Activated CD8-positive, alpha-beta memory T cell treated with anti-CD3 and anti-CD28 coated beads for 36 hours (primary cell): Measurements from ENCODE around the gene TMEM127. TPM values are rescaled to one million over a fixed set of nuclear protein-coding genes. Genes with fewer than 3 reads are reported as not detected.

Experiments
- CTCF ChIA-PET: fragments of 350-600 bp; sonication (Branson Sonifier 250); formaldehyde crosslinking; loops from one replicate; lab custom pipeline; 2021; ENCODE audit warnings: antibody characterized with exemption; lab: Charles Lee
- POLR2A ChIA-PET: fragments of 350-600 bp; sonication (Branson Sonifier 250); formaldehyde crosslinking; loops from one replicate; lab custom pipeline; 2021; ENCODE audit warnings: antibody characterized with exemption; lab: Charles Lee
- total RNA-seq, 2 experiments: library from RNA; stranded (reverse); gene quantifications; one replicate each; pipeline ENCODE4 v1.2.3, GENCODE V29; 2021

Gene TMEM127, protein sequence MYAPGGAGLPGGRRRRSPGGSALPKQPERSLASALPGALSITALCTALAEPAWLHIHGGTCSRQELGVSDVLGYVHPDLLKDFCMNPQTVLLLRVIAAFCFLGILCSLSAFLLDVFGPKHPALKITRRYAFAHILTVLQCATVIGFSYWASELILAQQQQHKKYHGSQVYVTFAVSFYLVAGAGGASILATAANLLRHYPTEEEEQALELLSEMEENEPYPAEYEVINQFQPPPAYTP
- total RNA-seq = 10 to 100 TPM; 24.6 to 27.4 TPM

- CTCF ChIA-PET = interaction anchor here (0.7 to 1.6 kb wide), 6 partner anchors 38 to 135 kb away, joined by 3 to 9 read pairs (median 4); no protein-coding TSS in a partner anchor
- POLR2A ChIA-PET = interaction anchor here (0.7 to 2.0 kb wide), 3 partner anchors 15 to 127 kb away, joined by 3 to 17 read pairs (median 4); partner anchors contain the start of gene STARD7
Measured at GRCh38 chr2:96265840-96266679, at the start of gene TMEM127, which contains the start of gene CIAO1. TMEM127 (minus strand) TSS chr2:96265997; CDS start chr2:96265381, 616 bp downstream. CIAO1 (plus strand) TSS chr2:96266225; CDS start chr2:96266351, 126 bp downstream.

- POLR2A ChIA-PET = interaction anchor here (1.1 kb wide), 1 partner anchor 21 kb away, joined by 3 read pairs; the partner anchor contains the start of gene NCAPH
- CTCF ChIA-PET = no interaction called here
Measured at GRCh38 chr2:96315005-96315399, 49.2 kb upstream of the TMEM127 start.

DNA sequence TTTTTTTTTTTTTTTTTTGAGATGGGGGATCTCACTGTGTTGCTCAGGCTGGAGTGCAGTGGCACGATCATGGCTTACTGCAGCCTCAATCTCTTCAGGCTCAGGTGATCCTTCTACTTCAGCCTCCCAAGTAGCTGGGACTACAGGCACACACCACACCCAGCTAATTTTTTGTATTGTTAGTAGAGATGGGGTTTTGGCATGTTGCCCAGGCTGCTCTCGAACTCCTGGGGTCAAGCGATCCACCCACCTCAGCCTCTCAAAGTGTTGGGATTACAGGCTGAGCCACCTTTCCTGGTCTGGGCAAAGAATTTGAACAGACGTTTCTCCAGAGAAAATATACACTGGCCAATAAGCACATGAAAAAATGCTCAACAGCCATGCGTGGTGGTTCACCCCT, 42.5 kb upstream of the TMEM127 start:
- POLR2A ChIA-PET = no interaction called here

GRCh38 chr2:96306370-96306769, 40.6 kb upstream of the TMEM127 start:
- POLR2A ChIA-PET = interaction anchor here (0.6 to 3.0 kb wide), 8 partner anchors 10 to 226 kb away, joined by 3 to 23 read pairs (median 5); partner anchors contain the start of genes ITPRIPL1 and NCAPH
- CTCF ChIA-PET = interaction anchor here (0.7 to 1.5 kb wide), 4 partner anchors 14 to 106 kb away, joined by 3 to 6 read pairs (median 3); partner anchors contain the start of gene ITPRIPL1

More for the DNA sequence above, 42.5 kb upstream of the TMEM127 start:
- CTCF ChIA-PET = interaction anchor here (1.0 kb wide), 1 partner anchor 13 kb away, joined by 5 read pairs; no protein-coding TSS in a partner anchor

DNA sequence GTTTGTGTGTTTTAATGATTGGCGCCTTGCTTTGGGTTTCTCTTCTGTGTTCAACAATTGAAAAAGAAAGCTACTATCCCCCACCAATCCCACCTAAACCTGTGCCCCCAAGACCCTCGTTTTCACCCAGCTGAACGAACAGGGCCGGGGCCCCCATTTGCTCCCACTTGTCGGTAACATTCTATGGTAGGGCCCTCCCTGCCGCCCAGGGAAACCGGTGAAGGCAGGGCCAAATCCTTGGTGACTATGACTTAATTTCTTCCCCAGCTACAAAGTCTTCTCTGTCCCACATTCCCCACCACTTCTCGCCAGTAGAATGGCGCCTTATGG, 40.1 kb upstream of the TMEM127 start:
- POLR2A ChIA-PET = interaction anchor here (0.7 to 3.0 kb wide), 7 partner anchors 10 to 226 kb away, joined by 3 to 23 read pairs (median 5); partner anchors contain the start of genes ITPRIPL1 and NCAPH
- CTCF ChIA-PET = interaction anchor here (0.7 to 1.6 kb wide), 6 partner anchors 14 to 107 kb away, joined by 3 to 6 read pairs (median 4); partner anchors contain the start of gene ITPRIPL1

- ChIA-PET CTCF (interaction anchor here (0.7 to 1.6 kb wide), 8 partner anchors 15 to 44 kb away, joined by 3 to 9 read pairs (median 4); partner anchors contain the start of gene ITPRIPL1), POLR2A (interaction anchor here (0.7 to 3.0 kb wide), 8 partner anchors 11 to 227 kb away, joined by 4 to 23 read pairs (median 4); partner anchors contain the start of gene ITPRIPL1)
Measured at GRCh38 chr2:96305091-96305978, 39.5 kb upstream of the TMEM127 start, which contains the start of gene SNRNP200. SNRNP200 (minus strand) TSS chr2:96305546; CDS start chr2:96305437, 109 bp downstream.

DNA sequence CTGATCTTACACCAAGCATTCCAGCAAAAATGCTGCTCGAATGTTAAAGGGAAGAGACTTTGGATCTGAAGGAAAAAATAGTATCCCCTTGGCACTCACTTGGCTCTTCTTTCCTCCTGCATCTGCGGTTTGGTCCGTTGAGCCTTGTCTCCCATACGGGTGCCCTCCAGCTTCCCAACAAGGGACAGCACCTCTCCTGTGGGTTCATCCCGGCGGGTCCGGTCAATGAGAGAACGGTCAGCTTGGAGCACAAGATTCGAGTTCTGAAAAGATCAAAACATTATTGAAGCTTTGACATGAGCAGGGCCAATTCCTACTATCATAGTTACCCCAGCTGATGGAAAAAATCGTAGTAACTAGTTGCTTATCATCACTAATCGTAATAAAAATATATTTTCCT, 38.8 kb upstream of the TMEM127 start:
- CTCF ChIA-PET = interaction anchor here (1.0 to 1.6 kb wide), 5 partner anchors 17 to 43 kb away, joined by 3 to 9 read pairs (median 4); no protein-coding TSS in a partner anchor
- POLR2A ChIA-PET = interaction anchor here (0.9 to 3.0 kb wide), 5 partner anchors 17 to 97 kb away, joined by 4 to 23 read pairs (median 5); partner anchors contain the start of gene ITPRIPL1

DNA sequence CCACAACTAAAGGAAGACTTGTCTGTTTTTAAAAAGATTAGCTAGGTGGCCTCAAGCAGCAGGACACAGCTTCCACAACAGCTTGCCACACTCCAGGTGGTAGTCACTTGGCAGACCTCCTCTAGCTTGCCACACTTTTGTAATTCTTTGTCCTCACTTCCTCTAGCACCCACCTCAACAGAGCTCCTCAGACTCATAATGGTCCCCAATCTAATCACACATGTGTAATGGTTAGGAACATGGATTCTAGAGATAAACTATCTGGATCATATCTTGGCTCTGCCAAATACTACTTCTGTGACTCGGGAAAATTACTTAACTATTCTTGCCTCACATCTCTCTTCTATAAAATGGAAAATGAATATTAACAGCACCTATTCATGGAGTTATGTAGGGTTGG, 36.1 kb upstream of the TMEM127 start:
- POLR2A ChIA-PET = interaction anchor here (1.2 kb wide), 1 partner anchor 20 kb away, joined by 3 read pairs; no protein-coding TSS in a partner anchor

GRCh38 chr2:96296925-96297324, 31.1 kb upstream of the TMEM127 start:
- POLR2A ChIA-PET = no interaction called here
- CTCF ChIA-PET = no interaction called here

More for the DNA sequence above, 36.1 kb upstream of the TMEM127 start:
- CTCF ChIA-PET = interaction anchor here (0.9 to 1.0 kb wide), 2 partner anchors 14 to 19 kb away, joined by 3 read pairs; no protein-coding TSS in a partner anchor

GRCh38 chr2:96294271-96294670, 28.5 kb upstream of the TMEM127 start:
- ChIA-PET CTCF (interaction anchor here (0.7 to 1.4 kb wide), 2 partner anchors 13 to 280 kb away, joined by 3 to 5 read pairs; no protein-coding TSS in a partner anchor), POLR2A (interaction anchor here (0.5 to 1.1 kb wide), 6 partner anchors 12 to 147 kb away, joined by 3 to 7 read pairs (median 3); no protein-coding TSS in a partner anchor)

DNA sequence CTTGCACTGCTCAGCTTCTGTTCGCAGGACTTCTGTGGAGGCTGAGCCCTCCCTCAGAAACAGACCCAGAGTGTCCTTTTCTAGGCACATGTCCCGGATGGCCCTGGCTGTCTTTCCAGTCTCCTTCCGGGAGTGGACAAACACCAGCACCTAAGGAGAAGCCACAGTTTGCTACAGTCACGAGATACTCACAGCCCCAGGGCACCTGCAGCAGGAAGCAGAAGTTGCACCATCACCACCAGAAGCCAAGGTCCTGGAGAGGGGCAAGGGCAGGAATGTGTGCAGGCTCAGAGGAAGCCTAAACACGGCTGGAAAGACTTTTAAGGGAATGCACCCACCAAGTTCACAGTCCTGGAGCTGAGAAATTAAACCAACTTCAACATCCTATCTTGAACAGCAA, 26.0 kb upstream of the TMEM127 start:
- CTCF ChIA-PET = no interaction called here
- POLR2A ChIA-PET = interaction anchor here (1.2 kb wide), 1 partner anchor 10 kb away, joined by 4 read pairs; no protein-coding TSS in a partner anchor

DNA sequence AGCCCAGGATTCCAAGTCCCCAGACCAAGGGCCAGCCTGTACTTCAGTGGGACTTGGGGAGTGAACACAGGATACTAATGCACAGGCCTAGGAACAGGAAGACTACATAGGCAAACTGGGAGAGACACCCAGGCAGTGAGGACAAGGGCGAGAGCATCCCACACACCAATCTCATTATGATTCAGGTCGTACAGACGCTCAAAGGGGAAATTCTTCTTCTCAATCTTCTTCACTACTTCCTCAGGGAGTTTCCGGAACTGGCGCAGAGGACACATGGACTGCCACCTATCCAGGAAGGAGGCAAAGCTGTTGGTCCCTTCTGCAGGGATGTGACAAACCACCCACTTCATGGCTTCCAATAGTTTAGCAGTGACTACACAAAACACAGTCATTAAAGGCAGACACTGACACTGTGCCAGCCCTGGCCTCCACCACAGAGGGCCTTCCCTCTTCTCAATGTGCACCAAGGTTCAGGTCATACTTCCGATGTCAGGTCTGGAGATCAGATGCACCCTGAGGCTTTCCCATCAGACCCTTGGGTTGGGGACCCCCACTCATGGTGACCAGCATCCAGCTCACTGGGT, 21.6 kb upstream of the TMEM127 start:
- POLR2A ChIA-PET = no interaction called here

DNA sequence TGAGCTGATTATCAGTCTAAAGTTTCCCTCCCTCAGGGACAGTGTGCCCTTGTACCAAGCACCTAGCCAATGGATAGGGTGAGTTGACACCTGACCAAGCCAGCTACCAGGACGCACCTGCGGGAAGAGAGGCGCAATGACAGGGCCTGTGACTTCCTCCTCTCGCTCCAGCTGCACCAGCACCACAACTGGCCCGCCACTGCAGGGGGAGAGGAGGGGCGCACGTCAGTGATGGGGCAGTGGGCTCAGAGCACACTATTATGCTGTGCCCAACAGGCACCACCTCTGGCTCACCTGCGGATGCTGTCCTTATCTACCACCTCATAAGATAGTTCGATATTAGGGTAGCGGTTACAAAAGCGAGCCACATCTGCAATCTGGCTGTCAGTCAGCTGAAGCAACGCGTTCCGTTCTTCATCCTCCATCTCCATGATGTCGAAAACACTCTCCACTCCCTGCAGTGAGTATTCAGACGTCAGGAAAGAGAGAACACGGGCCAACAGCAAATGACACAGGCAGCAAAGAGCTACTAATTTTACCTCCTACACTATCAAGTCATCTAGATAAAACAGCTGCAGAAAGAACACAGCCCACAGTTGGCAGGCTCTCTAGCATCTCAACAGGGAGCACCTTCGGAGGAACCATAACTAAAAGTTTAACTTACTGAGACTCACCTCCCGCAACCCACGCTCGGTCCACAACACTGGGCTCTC, 11.1 kb upstream of the TMEM127 start:
- ChIA-PET POLR2A (interaction anchor here (0.6 to 1.3 kb wide), 2 partner anchors 17 to 28 kb away, joined by 4 to 7 read pairs; no protein-coding TSS in a partner anchor), CTCF (interaction anchor here (0.7 kb wide), 2 partner anchors 249 to 253 kb away, joined by 3 to 5 read pairs; no protein-coding TSS in a partner anchor)

More for the DNA sequence above, 21.6 kb upstream of the TMEM127 start:
- CTCF ChIA-PET = interaction anchor here (1.1 to 1.3 kb wide), 2 partner anchors 15 to 18 kb away, joined by 3 to 4 read pairs; partner anchors contain the start of gene SNRNP200

DNA sequence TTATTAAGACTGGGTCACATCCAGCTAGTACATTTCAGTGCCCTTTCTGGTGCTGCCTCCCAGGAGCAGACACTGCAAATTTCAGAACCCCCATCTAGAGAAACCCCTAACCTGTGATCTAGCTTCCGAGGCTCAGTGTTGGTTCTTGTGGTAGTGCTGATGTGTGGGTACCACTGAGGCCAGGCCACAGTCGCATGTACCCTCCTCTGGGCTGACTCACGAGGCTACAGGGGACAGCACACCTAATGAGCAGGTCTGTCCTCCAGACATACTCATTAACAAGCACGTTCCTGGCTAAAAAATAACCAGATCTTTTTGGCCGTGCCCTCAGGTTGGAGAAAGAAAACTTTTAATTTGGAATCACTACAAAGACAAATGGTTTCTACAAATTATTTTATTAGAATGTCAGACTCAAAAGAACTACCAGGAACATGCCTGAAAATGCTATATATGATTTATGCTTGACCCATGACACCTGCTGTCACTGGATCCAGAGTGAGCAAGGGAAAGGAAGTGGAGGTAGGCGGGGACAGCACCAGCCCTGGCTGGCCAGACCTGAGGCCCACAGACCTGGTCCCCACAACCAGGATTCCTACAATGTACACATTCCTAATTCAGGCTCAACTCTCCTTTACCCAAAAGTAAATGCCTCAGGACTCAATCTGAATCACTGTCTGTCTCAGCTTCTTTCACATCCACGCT, 8.7 kb upstream of the TMEM127 start:
- CTCF ChIA-PET = interaction anchor here (0.8 to 1.0 kb wide), 2 partner anchors 14 to 282 kb away, joined by 3 read pairs; no protein-coding TSS in a partner anchor
- POLR2A ChIA-PET = interaction anchor here (0.8 kb wide), 1 partner anchor 78 kb away, joined by 4 read pairs; no protein-coding TSS in a partner anchor

- ChIA-PET POLR2A (interaction anchor here (0.7 to 0.8 kb wide), 2 partner anchors 21 to 79 kb away, joined by 4 to 5 read pairs; no protein-coding TSS in a partner anchor), CTCF (interaction anchor here (0.8 kb wide), 1 partner anchor 281 kb away, joined by 3 read pairs; no protein-coding TSS in a partner anchor)
Measured at GRCh38 chr2:96273763-96274162, 8.0 kb upstream of the TMEM127 start.
